ES-I3 (cell line): ENCODE data around the gene WWOX.

ENCODE experiments used
- H3K36me3 ChIP-seq: 2 replicates; pipeline ENCODE4 v1.6.1; 2013; ENCODE audit warnings: mild to moderate bottlenecking, low read length, control low read depth, moderate library complexity; ENCODE audit not compliant: insufficient read depth
- H3K4me1 ChIP-seq: 2 replicates; pipeline ENCODE4 v1.6.1; 2013; ENCODE audit warnings: mild to moderate bottlenecking, control low read depth, low read length; ENCODE audit not compliant: insufficient read depth
- H3K9ac ChIP-seq: 2 replicates; pipeline ENCODE4 v1.6.1; 2013; ENCODE audit warnings: low read depth, mild to moderate bottlenecking, low read length, moderate library complexity
- H3K9me3 ChIP-seq: 2 replicates; pipeline ENCODE4 v1.6.1; 2013; ENCODE audit warnings: mild to moderate bottlenecking, low read length, moderate library complexity; ENCODE audit not compliant: control insufficient read depth, insufficient read depth

Gene WWOX

GRCh38 chr16:79155471-79155870 lies 1056.0 kb downstream of the WWOX start:
- 0 out of 2 replicates have a peak, but pooled peaks cover 2% of the 10 kb centered on the region for H3K4me1 ChIP-seq
- no peaks in the 10 kb centered on the region for H3K36me3 ChIP-seq
- no peak overlapping the region for H3K9ac ChIP-seq
- no peaks in the 10 kb centered on the region for H3K9me3 ChIP-seq

DNA sequence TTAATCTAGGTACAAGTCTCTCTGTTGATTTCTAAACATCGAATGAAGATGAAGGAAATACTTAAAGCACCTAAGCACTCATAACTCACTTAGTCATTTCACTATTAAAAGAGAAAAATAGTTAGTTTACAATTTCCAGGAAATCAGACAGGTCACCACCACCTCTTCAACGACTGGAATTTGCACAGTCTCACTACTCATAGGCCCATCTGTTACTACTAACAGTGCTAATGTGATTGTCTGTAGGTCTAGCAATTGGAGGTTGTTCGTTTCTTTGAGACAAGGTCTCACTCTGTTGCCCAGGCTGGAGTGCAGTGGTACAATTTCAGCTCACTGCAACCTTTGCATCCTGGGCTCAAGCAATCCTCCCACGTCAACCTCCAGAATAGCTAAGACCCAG lies 1056.5 kb downstream of the WWOX start:
- Histone ChIP-seq H3K4me1 (0 out of 2 replicates have a peak, but pooled peaks cover 2% of the 10 kb centered on the region), H3K9ac (no peak overlapping the region), H3K9me3 (no peaks in the 10 kb centered on the region), H3K36me3 (no peaks in the 10 kb centered on the region)

DNA sequence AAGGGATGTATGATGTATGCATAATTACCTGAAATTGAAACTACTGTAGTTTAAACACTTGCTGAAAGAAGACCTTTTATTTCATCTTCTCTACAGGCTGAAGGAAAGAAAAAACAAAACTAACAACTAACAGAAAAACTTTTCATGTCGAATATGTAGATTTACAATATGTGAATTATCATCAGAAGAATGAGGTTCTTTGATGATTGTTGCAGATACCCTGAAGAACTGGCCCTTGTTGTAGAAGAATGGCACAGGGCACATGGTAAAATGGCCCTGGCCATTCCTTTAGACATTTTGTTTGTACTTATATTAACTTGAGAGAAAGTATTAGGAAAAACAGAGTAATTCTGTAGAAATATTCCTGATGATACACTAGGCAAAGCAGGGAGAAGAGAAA lies 1057.3 kb downstream of the WWOX start:
- Histone ChIP-seq H3K9ac (no peak overlapping the region), H3K4me1 (0 out of 2 replicates have a peak, but pooled peaks cover 2% of the 10 kb centered on the region), H3K36me3 (no peaks in the 10 kb centered on the region), H3K9me3 (no peaks in the 10 kb centered on the region)

DNA sequence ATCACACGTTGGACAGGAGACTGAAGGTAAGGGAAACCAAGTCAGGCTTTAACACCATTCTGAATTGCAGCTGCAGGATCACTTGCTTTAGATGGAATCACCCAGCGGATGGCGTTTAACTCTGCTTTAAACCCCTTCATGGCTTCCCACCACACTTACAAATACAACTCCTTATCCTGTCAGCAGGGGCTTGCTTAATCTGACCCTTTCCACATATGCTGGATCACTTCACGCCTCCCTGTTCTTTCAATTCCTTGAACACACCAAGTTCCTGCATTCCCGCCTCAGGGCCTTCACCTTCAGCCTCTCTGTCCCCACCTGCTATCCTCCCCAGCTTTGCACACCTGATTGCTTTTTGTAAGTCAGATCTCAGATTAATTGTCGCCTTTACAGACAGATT lies 1058.9 kb downstream of the WWOX start:
- Histone ChIP-seq H3K4me1 (0 out of 2 replicates have a peak, but pooled peaks cover 2% of the 10 kb centered on the region), H3K9ac (no peak overlapping the region), H3K36me3 (no peaks in the 10 kb centered on the region), H3K9me3 (no peaks in the 10 kb centered on the region)

- Histone ChIP-seq H3K4me1 (0 out of 2 replicates have a peak, but pooled peaks cover 2% of the 10 kb centered on the region), H3K36me3 (no peaks in the 10 kb centered on the region), H3K9ac (no peak overlapping the region), H3K9me3 (no peaks in the 10 kb centered on the region)
These were observed 1060.0 kb downstream of the WWOX start for GRCh38 chr16:79159261-79160049.

GRCh38 chr16:79162977-79163376 lies 1063.5 kb downstream of the WWOX start:
- no peaks in the 10 kb centered on the region for H3K36me3 ChIP-seq
- H3K4me1 ChIP-seq = 0 out of 2 replicates have a peak, but pooled peaks cover 2% of the 10 kb centered on the region
- peaks cover 4% of the 10 kb centered on the region; the same call in 1 of the 2 replicates for H3K9me3 ChIP-seq
- no peak overlapping the region for H3K9ac ChIP-seq

GRCh38 chr16:79163691-79164387 lies 1064.4 kb downstream of the WWOX start:
- Histone ChIP-seq H3K9ac (no peak overlapping the region), H3K4me1 (peaks cover 3% of the 10 kb centered on the region), H3K36me3 (no peaks in the 10 kb centered on the region), H3K9me3 (peaks cover 4% of the 10 kb centered on the region; the same call in 1 of the 2 replicates)

DNA sequence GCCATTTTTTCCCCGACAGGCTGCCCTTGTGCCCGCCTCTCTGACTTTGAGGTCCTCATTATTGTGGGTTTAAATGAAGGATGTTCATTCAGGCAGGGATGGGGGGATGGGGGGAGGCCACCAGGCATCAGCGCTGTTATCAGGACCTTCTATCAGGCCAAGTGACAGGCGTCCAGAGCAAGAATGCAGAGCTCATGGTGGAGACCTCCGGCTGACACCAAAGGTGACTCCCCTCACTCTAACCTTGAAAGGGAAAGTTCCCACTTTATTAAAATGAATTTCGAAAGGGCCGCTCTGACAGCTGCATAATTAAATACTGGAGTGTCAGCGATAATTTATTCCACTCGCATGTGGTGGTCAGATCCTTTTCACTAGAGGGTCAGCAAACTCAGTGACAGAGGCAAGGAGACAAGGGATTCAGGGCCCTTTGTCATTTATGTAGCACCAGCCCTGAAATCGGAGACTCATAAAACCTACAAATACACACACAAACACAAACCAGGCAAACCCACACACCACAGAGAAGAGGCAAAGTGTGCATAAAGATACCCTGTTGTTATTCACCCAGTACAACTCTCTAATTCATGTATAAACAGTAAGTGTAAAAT lies 1065.0 kb downstream of the WWOX start:
- H3K4me1 ChIP-seq = peaks cover 6% of the 10 kb centered on the region
- no peaks in the 10 kb centered on the region for H3K36me3 ChIP-seq
- no peak overlapping the region for H3K9ac ChIP-seq
- peaks cover 4% of the 10 kb centered on the region; the same call in 1 of the 2 replicates for H3K9me3 ChIP-seq

DNA sequence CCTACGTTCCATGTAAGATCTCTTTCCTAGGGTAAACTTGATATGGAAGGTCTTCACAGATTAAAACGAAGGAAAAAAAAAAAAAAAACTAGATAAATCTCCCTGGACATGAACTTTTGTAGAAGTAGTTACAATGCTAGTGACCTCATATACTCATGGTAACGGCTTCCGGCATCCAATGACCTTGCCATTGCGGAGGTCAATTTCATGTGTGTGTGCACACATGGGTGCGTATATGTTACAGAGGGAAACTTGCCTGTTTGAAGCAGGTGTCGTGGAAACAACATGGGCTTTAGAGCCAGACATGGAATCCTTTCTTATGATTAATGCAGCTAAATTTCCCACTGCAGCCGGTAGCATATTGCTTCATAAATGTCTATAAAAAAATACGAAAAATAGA lies 1065.6 kb downstream of the WWOX start:
- Histone ChIP-seq H3K9me3 (peaks cover 4% of the 10 kb centered on the region; the same call in 1 of the 2 replicates), H3K9ac (no peak overlapping the region), H3K36me3 (no peaks in the 10 kb centered on the region), H3K4me1 (peaks cover 11% of the 10 kb centered on the region)

DNA sequence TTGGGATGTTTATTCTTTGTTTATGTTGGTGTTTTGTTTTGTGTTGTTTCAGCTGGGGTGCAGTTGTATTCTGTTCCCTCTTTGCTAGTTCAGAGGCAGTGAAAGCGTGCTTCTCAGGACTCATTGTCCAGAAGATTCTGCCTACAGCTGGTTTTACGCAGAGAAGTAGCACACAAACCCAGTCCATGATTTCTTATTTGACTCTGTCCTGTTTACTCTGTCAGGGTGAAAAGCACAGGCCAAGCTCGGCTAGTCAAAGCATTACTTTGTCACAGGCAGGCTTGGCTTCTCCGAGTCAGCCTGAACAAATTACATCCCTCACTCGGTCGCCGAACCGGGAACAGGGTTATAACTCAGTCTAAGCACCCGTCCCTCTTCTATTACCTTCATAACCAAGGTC lies 1066.1 kb downstream of the WWOX start:
- no peak overlapping the region for H3K9ac ChIP-seq
- peaks cover 4% of the 10 kb centered on the region; the same call in 1 of the 2 replicates for H3K9me3 ChIP-seq
- H3K4me1 ChIP-seq = peaks cover 13% of the 10 kb centered on the region
- no peaks in the 10 kb centered on the region for H3K36me3 ChIP-seq

DNA sequence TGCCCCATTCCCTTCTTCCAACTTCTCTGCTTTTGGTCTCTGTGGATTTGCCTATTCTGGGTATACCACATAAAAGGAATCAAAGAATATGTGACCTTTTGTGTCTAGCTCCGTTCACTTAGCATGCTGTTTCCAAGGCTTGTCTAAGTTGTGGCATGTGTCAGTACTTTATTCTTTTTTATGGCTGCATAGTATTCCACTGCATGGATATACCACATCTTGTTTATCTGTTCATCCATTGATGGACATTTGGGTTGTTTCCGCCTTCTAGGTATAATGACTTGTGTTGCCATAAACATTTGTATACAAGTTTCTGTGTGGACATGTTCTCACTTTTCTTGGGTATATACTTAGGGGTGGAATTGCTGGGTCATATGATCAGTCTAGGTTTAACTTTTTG lies 1068.4 kb downstream of the WWOX start:
- Histone ChIP-seq H3K9ac (no peak overlapping the region), H3K36me3 (no peaks in the 10 kb centered on the region), H3K9me3 (peaks cover 4% of the 10 kb centered on the region; the same call in 1 of the 2 replicates), H3K4me1 (peaks cover 13% of the 10 kb centered on the region)

GRCh38 chr16:79168321-79168720 lies 1068.9 kb downstream of the WWOX start:
- Histone ChIP-seq H3K9me3 (peaks cover 4% of the 10 kb centered on the region; the same call in 1 of the 2 replicates), H3K4me1 (peaks cover 13% of the 10 kb centered on the region), H3K36me3 (no peaks in the 10 kb centered on the region), H3K9ac (no peak overlapping the region)

GRCh38 chr16:79169239-79169638 lies 1069.8 kb downstream of the WWOX start:
- peaks cover 4% of the 10 kb centered on the region; the same call in 1 of the 2 replicates for H3K9me3 ChIP-seq
- H3K9ac ChIP-seq = no peak overlapping the region
- peaks cover 13% of the 10 kb centered on the region for H3K4me1 ChIP-seq

GRCh38 chr16:79170555-79171246 lies 1071.2 kb downstream of the WWOX start:
- peaks cover 13% of the 10 kb centered on the region for H3K4me1 ChIP-seq

More at GRCh38 chr16:79169239-79169638, 1069.8 kb downstream of the WWOX start:
- H3K36me3 ChIP-seq = no peaks in the 10 kb centered on the region

More at GRCh38 chr16:79170555-79171246, 1071.2 kb downstream of the WWOX start:
- peaks cover 4% of the 10 kb centered on the region; the same call in 1 of the 2 replicates for H3K9me3 ChIP-seq
- H3K36me3 ChIP-seq = no peaks in the 10 kb centered on the region
- H3K9ac ChIP-seq = no peak overlapping the region
